K562 treated with DMSO at 1 percent for 48 hours (cell line): ENCODE measurements around the gene DMXL2. TPM values are rescaled to one million over a fixed set of nuclear protein-coding genes. Genes with fewer than 3 reads are reported as not detected.

Experiments used
- total RNA-seq: library from RNA; unstranded; fragments of 300-600 nt; gene quantifications from 2 replicates; pipeline ENCODE4 v1.2.3, GENCODE V29; 2022; ENCODE audit warnings: low replicate concordance; ENCODE audit errors: extremely low read depth

The DMXL2 gene, protein sequence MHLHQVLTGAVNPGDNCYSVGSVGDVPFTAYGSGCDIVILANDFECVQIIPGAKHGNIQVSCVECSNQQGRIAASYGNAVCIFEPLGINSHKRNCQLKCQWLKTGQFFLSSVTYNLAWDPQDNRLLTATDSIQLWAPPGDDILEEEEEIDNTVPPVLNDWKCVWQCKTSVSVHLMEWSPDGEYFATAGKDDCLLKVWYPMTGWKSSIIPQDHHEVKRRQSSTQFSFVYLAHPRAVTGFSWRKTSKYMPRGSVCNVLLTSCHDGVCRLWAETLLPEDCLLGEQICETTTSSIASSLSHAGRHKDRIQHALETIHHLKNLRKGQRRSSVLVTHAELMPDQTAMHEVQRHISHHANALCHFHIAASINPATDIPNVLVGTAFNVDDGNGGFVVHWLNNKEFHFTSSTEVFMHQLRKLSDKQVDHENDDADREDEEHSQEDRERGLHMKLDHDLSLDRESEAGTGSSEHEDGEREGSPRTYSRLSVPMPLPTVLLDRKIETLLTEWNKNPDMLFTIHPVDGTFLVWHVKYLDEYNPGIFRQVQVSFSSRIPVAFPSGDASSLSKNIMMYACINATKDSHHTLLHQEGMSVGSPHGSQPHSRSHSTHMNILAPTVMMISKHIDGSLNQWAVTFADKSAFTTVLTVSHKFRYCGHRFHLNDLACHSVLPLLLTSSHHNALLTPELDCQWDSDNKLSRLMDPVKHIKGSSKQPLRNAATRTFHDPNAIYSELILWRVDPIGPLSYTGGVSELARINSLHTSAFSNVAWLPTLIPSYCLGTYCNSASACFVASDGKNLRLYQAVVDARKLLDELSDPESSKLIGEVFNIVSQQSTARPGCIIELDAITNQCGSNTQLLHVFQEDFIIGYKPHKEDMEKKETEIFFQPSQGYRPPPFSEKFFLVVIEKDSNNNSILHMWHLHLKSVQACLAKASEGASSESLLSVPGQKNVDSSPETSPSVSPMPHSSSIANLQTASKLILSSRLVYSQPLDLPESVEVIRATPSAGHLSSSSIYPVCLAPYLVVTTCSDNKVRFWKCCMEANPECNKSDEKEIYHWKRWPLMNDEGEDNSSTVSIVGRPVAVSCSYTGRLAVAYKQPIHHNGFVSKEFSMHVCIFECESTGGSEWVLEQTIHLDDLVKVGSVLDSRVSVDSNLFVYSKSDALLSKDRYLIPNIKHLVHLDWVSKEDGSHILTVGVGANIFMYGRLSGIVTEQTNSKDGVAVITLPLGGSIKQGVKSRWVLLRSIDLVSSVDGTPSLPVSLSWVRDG (N-terminal part only)
- total RNA-seq: 42.6 TPM in 1 of 2 replicates, not detected in the other

GRCh38 chr15:51622604-51623370 is at the start of gene DMXL2:
Gene DMXL2 (minus strand): TSS chr15:51622771. CDS start chr15:51622545, 226 bp downstream.

Other genes starting within 250 kb of the DMXL2 start
- gene SCG3, start 58.7 kb upstream of the DMXL2 start, total RNA-seq: not detected in 2 replicates
- gene LYSMD2, start 114.9 kb upstream of the DMXL2 start, total RNA-seq: not detected in 2 replicates
- not detected in 2 replicates for gene TMOD2, start 128.8 kb upstream of the DMXL2 start, total RNA-seq
- not detected in 2 replicates for gene TMOD3, start 206.9 kb upstream of the DMXL2 start, total RNA-seq